Endothelial cell of umbilical vein (primary cell): ENCODE measurements around the gene CIB1. TPM values are rescaled to one million over a fixed set of nuclear protein-coding genes. Genes with fewer than 3 reads are reported as not detected.

Experiments used
- BruUV-seq: library from RNA; stranded (reverse); fragments of 400-500 nt; replicated peaks from 2 replicates; lab custom pipeline; 2021; lab: Mats Ljungman, UMichigan
- CTCF ChIA-PET: fragments of 300-600, 350-600 bp; sonication (Branson Sonifier 250); formaldehyde crosslinking; loops from one replicate; lab custom pipeline; 2021; ENCODE audit warnings: antibody characterized with exemption, inconsistent platforms; lab: Charles Lee
- POLR2A ChIA-PET: fragments of 300-600, 350-600 bp; sonication (Branson Sonifier 250); formaldehyde crosslinking; loops from one replicate; lab custom pipeline; 2021; ENCODE audit warnings: antibody characterized with exemption, inconsistent platforms; lab: Charles Lee
- DNase-seq: peaks from one replicate; pipeline ENCODE4 v3.0.0-alpha.2; 2011; ENCODE audit warnings: low read depth, low spot score
- FAIRE-seq: peaks from 2 replicates; lab custom pipeline; 2011; peaks lifted over from hg19 to GRCh38; lab: Jason Lieb, UNC
- H2AFZ ChIP-seq: 2 replicates; pipeline ENCODE4 v1.6.0; 2012; ENCODE audit warnings: low read depth, low read length, control low read depth, inconsistent platforms
- H3K27ac ChIP-seq: 2 replicates; pipeline ENCODE4 v1.5.1; 2011; ENCODE audit warnings: low read depth, mild to moderate bottlenecking, control low read depth, low read length, moderate library complexity; ENCODE audit not compliant: insufficient read depth
- H3K27me3 ChIP-seq, 2 experiments: 2 replicates each; pipeline versions ENCODE4 v1.6.0 to v1.6.1; 2011; ENCODE audit warnings: low read length in 2 of 2, mixed read lengths in 1 of 2; ENCODE audit not compliant: control insufficient read depth in 2 of 2, insufficient read depth in 2 of 2
- H3K36me3 ChIP-seq, 2 experiments: 2 replicates in 1 of 2; 3 replicates in 1 of 2; pipeline ENCODE4 v1.5.1; 2011; ENCODE audit warnings: low read length in 2 of 2, mild to moderate bottlenecking in 1 of 2, moderate library complexity in 1 of 2; ENCODE audit not compliant: control insufficient read depth in 2 of 2, insufficient read depth in 2 of 2; ENCODE audit errors: extremely low read depth in 1 of 2
- H3K4me1 ChIP-seq: 3 replicates; pipeline ENCODE4 v1.5.1; 2011; ENCODE audit warnings: mild to moderate bottlenecking, low read length; ENCODE audit not compliant: control insufficient read depth, insufficient read depth; ENCODE audit errors: extremely low read depth
- H3K4me2 ChIP-seq: 2 replicates; pipeline ENCODE4 v1.6.1; 2011; ENCODE audit warnings: low read length, control low read depth, mixed read lengths; ENCODE audit not compliant: insufficient read depth
- H3K4me3 ChIP-seq, 3 experiments: fragments of 200-600 bp in 1 of 3; sonication (generic), shearing (Covaris generic) in 1 of 3; replicated peaks in 1 of 3; 2 replicates each; pipeline ENCODE4 v1.5.1; 2011 to 2016; ENCODE audit warnings: control low read depth in 3 of 3, low read length in 3 of 3, mild to moderate bottlenecking in 2 of 3, inconsistent platforms in 1 of 3, low read depth in 1 of 3, moderate library complexity in 1 of 3; ENCODE audit not compliant: insufficient read depth in 1 of 3
- H3K79me2 ChIP-seq: 2 replicates; pipeline ENCODE4 v1.6.0; 2012; ENCODE audit warnings: low read length, inconsistent platforms; ENCODE audit not compliant: control insufficient read depth, insufficient read depth
- H3K9ac ChIP-seq: replicated peaks from 2 replicates; pipeline ENCODE3; 2011; ENCODE audit warnings: low read length, control low read depth; ENCODE audit not compliant: insufficient read depth; ENCODE audit errors: extremely low read depth
- H3K9me1 ChIP-seq: replicated peaks from 3 replicates; pipeline ENCODE4 v1.6.0; 2011; ENCODE audit warnings: mild to moderate bottlenecking, low read length; ENCODE audit not compliant: control insufficient read depth, insufficient read depth; ENCODE audit errors: extremely low read depth
- H3K9me3 ChIP-seq: replicated peaks from 2 replicates; pipeline ENCODE4 v1.5.1; 2012; ENCODE audit warnings: low read length, inconsistent platforms; ENCODE audit not compliant: control insufficient read depth, insufficient read depth
- H4K20me1 ChIP-seq: replicated peaks from 2 replicates; pipeline ENCODE3; 2011; ENCODE audit warnings: mild to moderate bottlenecking, low read length; ENCODE audit not compliant: control insufficient read depth, insufficient read depth; ENCODE audit errors: extremely low read depth
- EZH2 ChIP-seq: IDR thresholded peaks from 2 replicates; pipeline ENCODE4 v1.6.1; 2012; ENCODE audit warnings: borderline replicate concordance, low read depth, mild to moderate bottlenecking, moderate library complexity, low read length, inconsistent platforms; ENCODE audit not compliant: severe bottlenecking
- FOS ChIP-seq: IDR thresholded peaks from 2 replicates; pipeline ENCODE4 v1.6.1; 2011; ENCODE audit warnings: mild to moderate bottlenecking, low read length, moderate library complexity, borderline replicate concordance; ENCODE audit not compliant: insufficient read depth
- GATA2 ChIP-seq: IDR thresholded peaks from 2 replicates; pipeline ENCODE4 v1.7.0; 2011; ENCODE audit warnings: low read depth, mild to moderate bottlenecking, moderate library complexity, mixed read lengths, low read length; ENCODE audit not compliant: insufficient read length, insufficient read depth
- JUN ChIP-seq: IDR thresholded peaks from 2 replicates; pipeline ENCODE4 v1.6.1; 2011; ENCODE audit warnings: borderline replicate concordance, low read depth; ENCODE audit not compliant: insufficient read length, insufficient read depth
- MAX ChIP-seq: IDR thresholded peaks from 2 replicates; pipeline ENCODE4 v1.6.1; 2011; ENCODE audit not compliant: insufficient read depth, insufficient read length
- MYC ChIP-seq: IDR thresholded peaks from one replicate; pipeline ENCODE4 v1.6.1; 2011; ENCODE audit warnings: mild to moderate bottlenecking, low read depth, low read length
- POLR2A ChIP-seq: IDR thresholded peaks from 2 replicates; pipeline ENCODE4 v1.6.1; 2012; ENCODE audit warnings: low read depth, mild to moderate bottlenecking, control low read depth, low read length
- POLR2AphosphoS5 ChIP-seq: IDR thresholded peaks from 2 replicates; pipeline ENCODE4 v1.6.1; 2012; ENCODE audit warnings: low read depth, mild to moderate bottlenecking, control low read depth, low read length, moderate library complexity; ENCODE audit not compliant: insufficient read depth
- dilution Hi-C: fragments of 300-500 bp; cut with MboI; formaldehyde crosslinking; loops from one replicate; pipeline ENCODE4 v1.15.0; 2019; ENCODE audit warnings: low sequenced_read_pairs; ENCODE audit not compliant: extremely low pct_ligation_motif_present
- intact Hi-C: fragments of 100-400 bp; cut with micrococcal nuclease; formaldehyde crosslinking; loops from one replicate; pipeline ENCODE4 v1.10.0; 2022
- polyA plus RNA-seq, 4 experiments: library from polyadenylated mRNA; depleted of rRNA in 3 of 4; stranded (reverse) in 3 of 4; unstranded in 1 of 4; fragments of >200 nt; gene quantifications; 2 replicates each; pipeline versions ENCODE4 v1.2.1 to v1.2.3, GENCODE V29; 2011 to 2012; ENCODE audit warnings: missing spikeins in 1 of 4
- total RNA-seq: library from RNA; stranded (reverse); gene quantifications from 2 replicates; pipeline ENCODE4 v1.2.3, GENCODE V29; 2021
- TF ChIP-seq, protein P1 (sequence below), 2 donors: IDR thresholded peaks; 1 replicate in 1 of 2; 2 replicates in 1 of 2; pipeline ENCODE4 v1.5.1; 2011; ENCODE audit warnings: low read length in 2 of 2, mild to moderate bottlenecking in 2 of 2, moderate library complexity in 2 of 2, control low read depth in 1 of 2, inconsistent platforms in 1 of 2, low read depth in 1 of 2; ENCODE audit not compliant: insufficient read depth in 1 of 2; ENCODE audit errors: extremely low read depth in 1 of 2

Gene CIB1
- total and polyA plus RNA-seq, 2 donors (not counting 3 experiments of a cell fraction or from before 2014, with no cell fraction given), result 58.3 to 105 TPM

- Histone ChIP-seq H3K9me3 (no peaks in the 10 kb centered on the region), H4K20me1 (no peaks in the 10 kb centered on the region), H3K36me3 (no peaks in the 10 kb centered on the region), H3K4me2 (no peak overlapping the region), H3K4me1 (peaks cover 6% of the 10 kb centered on the region), H3K9me1 (no peaks in the 10 kb centered on the region), H3K79me2 (no peaks in the 10 kb centered on the region), H2AFZ (no peak overlapping the region), H3K27ac (no peak overlapping the region), H3K27me3 (no peaks in the 10 kb centered on the region), H3K4me3 (no peak overlapping the region), H3K9ac (no peak overlapping the region)
- CTCF ChIA-PET, result interaction anchor here (1.4 kb wide), 1 partner anchor 10 kb away, joined by 3 read pairs; the partner anchor contains the start of gene TTLL13
- POLR2A ChIA-PET, result no interaction called here
- no peak for TF ChIP-seq MAX
- no peak for TF ChIP-seq POLR2AphosphoS5
- TF ChIP-seq FOS, result no peak
- TF ChIP-seq, protein P1, sequence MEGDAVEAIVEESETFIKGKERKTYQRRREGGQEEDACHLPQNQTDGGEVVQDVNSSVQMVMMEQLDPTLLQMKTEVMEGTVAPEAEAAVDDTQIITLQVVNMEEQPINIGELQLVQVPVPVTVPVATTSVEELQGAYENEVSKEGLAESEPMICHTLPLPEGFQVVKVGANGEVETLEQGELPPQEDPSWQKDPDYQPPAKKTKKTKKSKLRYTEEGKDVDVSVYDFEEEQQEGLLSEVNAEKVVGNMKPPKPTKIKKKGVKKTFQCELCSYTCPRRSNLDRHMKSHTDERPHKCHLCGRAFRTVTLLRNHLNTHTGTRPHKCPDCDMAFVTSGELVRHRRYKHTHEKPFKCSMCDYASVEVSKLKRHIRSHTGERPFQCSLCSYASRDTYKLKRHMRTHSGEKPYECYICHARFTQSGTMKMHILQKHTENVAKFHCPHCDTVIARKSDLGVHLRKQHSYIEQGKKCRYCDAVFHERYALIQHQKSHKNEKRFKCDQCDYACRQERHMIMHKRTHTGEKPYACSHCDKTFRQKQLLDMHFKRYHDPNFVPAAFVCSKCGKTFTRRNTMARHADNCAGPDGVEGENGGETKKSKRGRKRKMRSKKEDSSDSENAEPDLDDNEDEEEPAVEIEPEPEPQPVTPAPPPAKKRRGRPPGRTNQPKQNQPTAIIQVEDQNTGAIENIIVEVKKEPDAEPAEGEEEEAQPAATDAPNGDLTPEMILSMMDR (IDR thresholded peaks at IDR 0.05; ENCODE audit: extremely low read depth in 1 of 2, insufficient read depth in 1 of 2, low read depth in 1 of 2, low read length in 2 of 2), result no peak
- no peak for TF ChIP-seq JUN
- no peak for TF ChIP-seq MYC
- no peak for TF ChIP-seq GATA2
- TF ChIP-seq EZH2, result no peak
- TF ChIP-seq POLR2A, result no peak
- DNase-seq, result no peak
- intact Hi-C loops (no loop called here), dilution Hi-C loops (no loop called here)
- FAIRE-seq, result no peak
- BruUV-seq, result no TSS peak
Observed at GRCh38 chr15:90239371-90239770, 5.6 kb upstream of the CIB1 start.
